GM21447 (cell line): ENCODE data around the gene NCR2.

Experiments used
- ATAC-seq: cut with Tn5 transposase; IDR thresholded peaks from one replicate; pipeline ENCODE4 v1.9.1; 2021; ENCODE audit not compliant: unreplicated experiment

The NCR2 gene

GRCh38 chr6:41327177-41327576 is 8.2 kb upstream of the NCR2 start:
- ATAC-seq: no peak

DNA sequence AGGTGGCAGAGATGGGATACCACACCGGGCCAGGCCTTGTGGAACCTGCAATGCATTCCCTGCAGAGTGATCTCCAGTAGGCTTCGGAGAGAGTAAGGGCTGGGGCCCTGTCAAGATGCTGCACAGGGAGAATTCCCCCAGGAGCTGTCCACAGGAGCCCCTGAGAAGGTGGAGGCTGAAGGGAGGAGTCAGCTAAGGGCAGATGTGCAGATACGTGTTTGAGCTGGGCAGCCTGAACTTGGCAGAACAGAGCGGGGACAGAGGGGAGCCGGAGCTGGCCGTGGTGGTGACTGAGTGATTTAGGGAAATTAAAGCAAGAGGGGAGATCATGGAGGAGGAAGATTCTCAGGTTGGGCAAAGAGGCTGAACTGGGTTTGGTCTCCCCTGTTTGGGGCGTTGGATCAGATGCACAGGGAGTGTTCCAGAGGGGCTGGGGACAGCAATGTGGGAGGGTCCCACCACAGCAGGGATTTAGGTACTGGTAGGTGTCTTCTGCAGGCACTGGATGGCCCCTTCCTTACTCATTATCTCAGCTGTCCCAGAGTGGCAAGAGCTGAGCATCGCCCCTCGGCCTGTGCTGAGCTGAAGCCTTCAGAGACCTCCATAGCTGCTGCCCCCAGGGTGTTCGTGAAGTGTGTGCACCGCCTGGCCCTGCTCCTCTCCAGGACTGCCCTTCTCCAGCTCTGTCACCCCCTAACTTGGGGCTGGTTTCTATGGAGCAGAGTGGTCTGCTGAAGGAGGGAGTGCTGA is 3.8 kb upstream of the NCR2 start:
- ATAC-seq: no peak

DNA sequence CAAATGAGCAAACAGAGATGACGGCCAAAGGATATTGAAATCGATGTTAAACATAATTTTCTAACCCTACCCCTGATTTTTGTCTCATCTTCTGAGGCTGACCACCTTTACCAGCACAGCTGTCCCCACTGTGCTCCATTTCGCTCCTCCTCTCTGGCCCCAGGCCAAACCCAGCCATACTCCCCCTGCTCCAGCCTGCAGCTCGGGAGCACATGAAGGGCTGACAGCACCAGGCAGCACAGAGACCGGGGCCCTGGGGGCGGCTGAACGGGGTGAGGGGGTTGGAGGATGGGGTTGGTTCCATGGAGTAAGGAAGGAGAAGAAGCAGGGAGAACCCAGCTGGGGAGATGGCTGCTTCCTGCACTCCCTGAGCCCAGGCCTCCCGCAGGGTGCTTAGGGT is 3.2 kb upstream of the NCR2 start:
- ATAC-seq: no peak

DNA sequence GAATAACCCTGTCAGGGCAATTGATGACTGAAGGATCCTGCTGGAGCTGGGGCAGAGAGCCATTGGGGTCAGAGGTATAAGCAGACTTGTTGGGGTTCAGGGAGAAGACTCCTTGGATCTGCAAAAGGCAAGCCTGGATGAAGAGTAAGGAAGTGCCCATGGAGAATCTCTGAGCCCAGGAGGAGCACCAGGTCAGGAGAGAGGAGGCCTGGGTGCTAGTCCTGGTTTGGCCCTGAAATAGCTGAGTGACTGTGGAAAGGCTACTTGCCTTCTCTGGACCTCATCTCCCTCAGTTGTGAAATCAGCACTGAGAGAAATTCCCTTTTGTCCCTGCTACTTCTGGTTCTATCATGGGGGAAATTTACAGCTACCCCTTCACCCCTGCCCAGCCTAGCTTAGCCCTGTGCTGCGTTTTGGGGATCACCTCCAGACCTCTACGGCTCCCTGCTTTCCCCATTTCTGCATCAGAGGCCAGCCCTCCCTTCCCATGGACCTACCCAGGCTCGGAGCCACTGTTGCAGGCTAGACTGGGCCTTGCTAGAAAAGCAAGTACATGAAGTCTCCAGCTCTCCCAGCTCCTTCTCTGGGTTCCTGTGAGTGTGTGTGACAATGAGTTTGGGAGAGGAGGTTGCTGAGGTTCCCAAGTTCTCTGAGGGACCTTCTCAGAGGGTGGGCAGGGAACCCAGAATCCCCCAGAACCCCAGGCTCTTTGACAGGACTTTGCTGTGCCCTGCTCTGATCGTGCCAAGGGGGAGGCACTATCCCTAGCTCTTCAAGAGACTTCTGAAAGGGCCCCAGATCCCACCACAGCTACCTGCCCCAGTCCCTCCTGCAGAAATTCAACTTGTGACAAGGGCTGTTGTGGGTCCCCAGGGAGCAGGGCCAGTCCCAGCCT is 2.3 kb upstream of the NCR2 start:
- ATAC-seq: no peak

DNA sequence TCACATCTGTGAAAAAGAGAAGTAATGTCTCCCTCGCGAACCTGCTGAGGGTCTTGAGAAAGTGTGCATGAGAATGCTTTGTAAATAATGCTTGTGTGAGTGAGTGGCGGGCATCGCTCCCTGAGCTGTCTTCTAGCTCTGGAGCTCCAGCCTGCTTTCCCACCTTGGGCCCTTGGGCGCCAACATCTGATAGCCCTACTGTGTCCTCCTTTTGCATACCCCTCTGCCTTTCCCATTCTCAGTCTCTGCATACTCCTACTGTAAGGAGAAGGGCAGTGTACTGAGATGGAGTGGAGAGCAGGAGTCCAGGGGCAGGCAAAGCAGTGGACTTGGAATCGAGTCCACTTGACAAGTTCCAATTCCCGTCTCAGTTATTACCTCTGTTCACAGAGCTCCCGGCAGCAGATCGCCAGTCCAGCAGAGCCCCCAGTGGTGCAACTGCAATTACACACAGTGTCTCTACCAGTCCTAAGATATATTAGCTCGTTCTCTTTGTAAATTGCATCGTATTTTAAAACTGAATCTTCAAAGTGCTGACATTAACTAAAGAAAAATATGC is 847 bp upstream of the NCR2 start:
- ATAC-seq: no peak

- ATAC-seq: no peak
Observed at GRCh38 chr6:41335943-41336342, 535 bp downstream of the NCR2 start.

GRCh38 chr6:41336824-41337223 is 1.4 kb downstream of the NCR2 start:
- no peak for ATAC-seq

GRCh38 chr6:41337709-41338108 is 2.3 kb downstream of the NCR2 start:
- no peak for ATAC-seq

GRCh38 chr6:41338659-41339058 is 3.3 kb downstream of the NCR2 start:
- no peak for ATAC-seq

- ATAC-seq: no peak
Observed at GRCh38 chr6:41341580-41341979, 6.2 kb downstream of the NCR2 start.

DNA sequence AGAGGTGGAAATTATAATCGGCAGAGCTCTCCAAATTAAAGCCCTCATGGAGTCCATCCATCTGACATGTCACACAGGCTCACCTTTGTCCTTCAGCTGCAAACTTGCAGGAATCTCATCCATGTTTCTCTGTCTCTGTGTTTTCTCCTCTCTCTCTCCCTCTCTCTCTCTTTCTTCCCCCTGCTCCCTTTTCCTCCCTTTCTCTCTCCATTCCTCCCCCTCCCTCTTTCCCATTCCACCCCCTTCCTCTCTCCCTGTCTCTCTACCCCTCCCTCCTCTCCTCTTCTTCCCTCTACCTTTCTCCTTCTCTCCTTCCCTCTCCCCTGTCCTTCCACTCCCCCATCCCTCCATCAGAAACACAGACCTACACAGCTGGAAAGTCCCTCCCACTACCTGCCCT is 6.8 kb downstream of the NCR2 start:
- ATAC-seq: no peak

GRCh38 chr6:41343641-41344187 is 8.3 kb downstream of the NCR2 start:
- ATAC-seq: no peak

DNA sequence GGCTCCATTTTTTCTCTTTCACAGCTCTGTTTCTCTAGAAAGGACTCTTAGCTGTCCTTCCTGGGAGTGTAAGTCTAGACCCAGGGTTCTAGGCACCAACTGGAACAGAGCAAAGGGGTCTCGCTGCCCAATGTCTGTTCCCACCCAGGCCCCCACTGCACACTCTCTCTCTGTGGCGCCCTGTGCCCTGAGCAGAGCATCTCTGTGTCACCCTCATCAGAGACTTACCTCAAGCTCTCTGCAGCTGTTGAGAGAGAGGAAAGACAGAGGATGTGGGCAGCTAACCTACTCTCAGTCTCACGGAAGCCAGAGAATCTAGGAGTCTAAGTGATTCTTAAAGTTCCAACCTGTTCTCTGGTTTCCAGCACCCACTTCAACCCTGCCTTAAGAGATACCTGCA is 9.5 kb downstream of the NCR2 start:
- no peak for ATAC-seq

- no peak for ATAC-seq
Observed at GRCh38 chr6:41345901-41346300, 10.5 kb downstream of the NCR2 start.

DNA sequence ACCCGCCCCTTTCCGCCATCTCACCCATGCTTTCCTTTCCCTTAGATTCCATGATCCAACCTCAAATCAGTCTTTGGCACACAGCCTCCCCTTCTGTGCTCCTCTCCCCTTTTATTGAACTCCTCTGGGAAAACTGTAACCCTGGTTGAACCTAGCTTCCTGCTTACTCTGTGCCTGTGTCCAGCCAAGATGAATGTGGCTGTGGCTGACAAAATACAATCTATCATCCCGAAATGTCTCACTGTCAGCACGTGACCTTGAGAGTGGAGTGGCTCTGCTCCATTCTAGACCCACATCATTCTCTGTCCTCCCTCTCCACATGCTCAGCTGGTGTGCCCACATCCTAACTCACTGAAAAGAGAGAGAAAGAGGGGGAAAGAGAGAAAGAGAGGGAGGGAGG is 11.0 kb downstream of the NCR2 start:
- no peak for ATAC-seq

- ATAC-seq: no peak
Observed at GRCh38 chr6:41347378-41348050, 12.1 kb downstream of the NCR2 start.

DNA sequence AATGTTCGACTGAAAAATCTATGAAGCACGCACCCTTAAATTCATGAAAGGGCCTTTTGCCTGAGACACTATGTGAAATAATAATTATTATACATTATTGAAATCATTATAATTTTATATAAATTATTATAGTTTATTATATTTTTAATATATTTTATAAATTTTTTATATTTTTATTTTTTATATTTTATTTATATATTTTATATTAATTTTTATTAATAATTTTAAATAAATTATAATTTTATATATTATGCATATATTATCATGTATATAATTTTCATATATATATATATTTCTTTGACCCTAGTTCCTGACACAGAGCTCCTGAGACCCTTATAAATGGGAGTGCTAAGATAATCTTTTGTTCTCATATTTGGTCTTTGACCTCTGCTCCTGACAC is 13.5 kb downstream of the NCR2 start:
- no peak for ATAC-seq

DNA sequence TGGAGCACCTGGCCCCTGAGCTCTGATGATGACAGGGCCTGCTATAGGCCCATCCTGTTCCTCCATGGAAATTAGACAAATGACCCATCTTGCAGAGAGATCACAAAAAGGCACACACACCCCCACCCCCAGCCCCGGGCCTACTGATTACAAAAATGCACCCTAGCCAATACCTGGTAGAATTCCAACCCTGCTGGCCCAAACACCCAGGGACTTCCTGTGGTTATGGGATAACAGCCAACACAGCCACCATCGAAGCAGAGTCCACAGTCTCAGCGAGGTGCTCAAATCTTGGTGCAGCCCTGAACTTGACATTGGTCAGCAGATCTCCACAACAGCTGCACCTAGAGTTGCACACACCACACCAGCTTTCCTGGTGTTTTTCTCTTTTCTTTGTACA is 17.0 kb downstream of the NCR2 start:
- no peak for ATAC-seq

DNA sequence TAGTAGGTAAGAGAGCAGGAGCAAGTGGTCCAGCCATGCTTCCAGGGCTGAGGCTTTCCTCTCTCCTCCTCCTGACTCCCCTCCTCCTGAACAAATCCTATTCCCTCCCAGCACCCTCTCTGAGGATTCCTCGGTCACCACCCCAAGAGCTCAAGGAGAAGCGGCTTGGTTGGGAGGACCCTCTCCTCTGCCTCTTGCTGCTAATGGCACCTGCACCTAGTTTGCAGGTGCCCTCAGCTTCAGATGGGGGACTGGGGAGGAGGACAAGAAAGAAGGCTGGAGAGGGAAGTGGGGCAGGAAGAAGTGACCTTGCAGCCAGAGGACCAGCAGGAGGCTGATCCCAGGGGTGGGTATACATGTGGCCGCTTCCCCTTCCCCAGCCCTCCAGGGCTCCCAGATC is 17.5 kb downstream of the NCR2 start:
- no peak for ATAC-seq

GRCh38 chr6:41353333-41353732 is 17.9 kb downstream of the NCR2 start:
- no peak for ATAC-seq

DNA sequence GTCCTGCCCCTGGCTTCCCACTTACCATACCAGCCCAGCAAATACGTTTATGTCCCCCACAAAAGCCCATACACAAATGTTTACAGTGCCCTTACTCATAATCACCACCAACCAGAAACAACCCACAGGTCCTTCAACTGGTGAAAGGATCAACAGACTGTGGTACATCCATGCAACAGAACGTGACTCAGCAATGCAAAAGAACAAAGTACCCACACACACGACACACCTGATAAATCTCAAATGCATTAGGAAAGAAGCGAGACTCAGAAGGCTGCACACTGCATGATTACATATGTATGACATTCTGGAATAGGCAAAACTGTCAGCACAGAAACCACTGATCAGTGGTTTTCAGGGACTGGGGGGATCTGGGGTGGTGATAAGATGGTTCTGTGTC is 20.5 kb downstream of the NCR2 start:
- no peak for ATAC-seq
